Ascending aorta (tissue), 2 donors: ENCODE results near the gene LIX1L. TPM values are rescaled to one million over a fixed set of nuclear protein-coding genes. Genes with fewer than 3 reads are reported as not detected.

Source experiments
- DNase-seq, 2 donors: peaks; one replicate each; pipeline ENCODE4 v3.0.0-alpha.2; 2019; ENCODE audit warnings: low spot score in 2 of 2
- H3K27ac ChIP-seq, 2 donors: fragments of 200-600 bp; sonication (generic); one replicate each; pipeline ENCODE4 v1.5.1; 2016 to 2017; ENCODE audit warnings: mild to moderate bottlenecking in 1 of 2
- H3K27me3 ChIP-seq: fragments of 200-600 bp; sonication (generic); one replicate; pipeline ENCODE4 v1.5.1; 2017
- H3K36me3 ChIP-seq, 2 donors: fragments of 200-600 bp; sonication (generic); one replicate each; pipeline ENCODE4 v1.5.1; 2016
- H3K4me1 ChIP-seq, 2 donors: fragments of 200-600 bp; sonication (generic); one replicate each; pipeline ENCODE4 v1.5.1; 2016 to 2017; ENCODE audit warnings: mild to moderate bottlenecking in 1 of 2
- H3K4me3 ChIP-seq, 2 donors: fragments of 200-600 bp; sonication (generic); one replicate each; pipeline ENCODE4 v1.5.1; 2016 to 2017; ENCODE audit warnings: mild to moderate bottlenecking in 1 of 2
- H3K9me3 ChIP-seq, 2 donors: fragments of 200-600 bp; sonication (generic); one replicate each; pipeline ENCODE4 v1.5.1; 2016
- CTCF ChIP-seq, 3 experiments: fragments of 200-600 bp in 2 of 3; fragments of 450-650 bp in 1 of 3; sonication (generic) in 2 of 3; IDR thresholded peaks; one replicate each; pipeline ENCODE4 v1.5.1; 2016 to 2019; ENCODE audit warnings: antibody characterized with exemption in 3 of 3, mild to moderate bottlenecking in 1 of 3, moderate library complexity in 1 of 3
- intact Hi-C: fragments of 100-400 bp; cut with DNase I; formaldehyde crosslinking; loops from one replicate; pipeline ENCODE4 v1.15.1; 2023
- total RNA-seq: library from RNA; depleted of rRNA; stranded (reverse); fragments of >200 nt; gene quantifications from one replicate; pipeline ENCODE4 v1.1.0, GENCODE V29; 2016

Gene LIX1L
- total RNA-seq, 1 donor from 2014 or later = 44.0 TPM

- Histone ChIP-seq H3K27me3 (no peaks in the 10 kb centered on the region), H3K4me1 (peaks cover 17 to 39% of the 10 kb centered on the region in 2 donors), H3K9me3 (no peaks in the 10 kb centered on the region), H3K4me3 (peak overlapping the region; percentile 81 to 92), H3K27ac (peak overlapping the region; percentile 96 to 97), H3K36me3 (no peaks in the 10 kb centered on the region)
- TF ChIP-seq CTCF (IDR thresholded peaks at IDR 0.05) = no peak
- DNase-seq = no peak
- intact Hi-C loops = loop anchor here (5.0 kb wide), 2 partner anchors 34 to 49 kb away; partner anchors contain the start of gene TXNIP
These were observed 5.6 kb upstream of the LIX1L start for GRCh38 chr1:145963265-145964019.

- intact Hi-C loops = loop anchor here (1.0 to 5.0 kb wide), 3 partner anchors 17 to 50 kb away; partner anchors contain the start of gene TXNIP
- Histone ChIP-seq H3K4me1 (peaks cover 17 to 43% of the 10 kb centered on the region in 2 donors), H3K36me3 (no peaks in the 10 kb centered on the region), H3K4me3 (peak overlapping the region; percentile 81 to 92), H3K9me3 (no peaks in the 10 kb centered on the region), H3K27ac (peak overlapping the region; percentile 96 to 97), H3K27me3 (no peaks in the 10 kb centered on the region)
- no peak for TF ChIP-seq CTCF (IDR thresholded peaks at IDR 0.05)
- DNase-seq = peak in 1 of 2 donors; percentile 76
These were observed 4.6 kb upstream of the LIX1L start for GRCh38 chr1:145962157-145963102.

GRCh38 chr1:145961425-145962156 lies 3.8 kb upstream of the LIX1L start:
- peak in 1 of 2 donors; percentile 81 for DNase-seq
- TF ChIP-seq CTCF (IDR thresholded peaks at IDR 0.05) = no peak
- intact Hi-C loops = loop anchor here (1.0 to 5.0 kb wide), 3 partner anchors 18 to 51 kb away; partner anchors contain the start of gene TXNIP
- no peaks in the 10 kb centered on the region for H3K27me3 ChIP-seq
- H3K4me1 ChIP-seq = peaks cover 17 to 43% of the 10 kb centered on the region in 2 donors
- H3K9me3 ChIP-seq = no peaks in the 10 kb centered on the region
- H3K27ac ChIP-seq = peak overlapping the region; percentile 96 to 97
- H3K4me3 ChIP-seq = peak overlapping the region; percentile 81 to 92
- H3K36me3 ChIP-seq = no peaks in the 10 kb centered on the region

- no peaks in the 10 kb centered on the region for H3K27me3 ChIP-seq
- intact Hi-C loops = loop anchor here (5.0 kb wide), 2 partner anchors 36 to 51 kb away; partner anchors contain the start of gene TXNIP
- DNase-seq = no peak
- peak overlapping the region; percentile 96 to 97 for H3K27ac ChIP-seq
- no peak for TF ChIP-seq CTCF (IDR thresholded peaks at IDR 0.05)
- no peaks in the 10 kb centered on the region for H3K9me3 ChIP-seq
- peak overlapping the region; percentile 81 to 92 for H3K4me3 ChIP-seq
- no peaks in the 10 kb centered on the region for H3K36me3 ChIP-seq
- peaks cover 17 to 45% of the 10 kb centered on the region in 2 donors for H3K4me1 ChIP-seq
These were observed 3.2 kb upstream of the LIX1L start for GRCh38 chr1:145961109-145961424.
